HepG2 (cell line): Measurements from ENCODE around the gene SOCS7. TPM values are rescaled to one million over a fixed set of nuclear protein-coding genes. Genes with fewer than 3 reads are reported as not detected.

ENCODE experiments used
- ATAC-seq: fragments of 200-7000 bp; cut with Tn5 transposase; 3 replicates; pipeline ENCODE4 v1.9.1; 2020; ENCODE audit warnings: mild to moderate bottlenecking, moderate library complexity
- BruUV-seq: library from RNA; stranded (reverse); fragments of 400-500 nt; replicated peaks from 2 replicates; lab custom pipeline; 2021; lab: Mats Ljungman, UMichigan
- CTCF ChIA-PET: fragments of 300-600 bp; formaldehyde crosslinking; extraction: SDS; loops from one replicate; lab custom pipeline; 2021; ENCODE audit warnings: low total read pairs, inconsistent platforms, low intra/inter-chr PET ratio; lab: Yijun Ruan, JAX
- POLR2A ChIA-PET: fragments of 350-600 bp; sonication (Branson Sonifier 250); formaldehyde crosslinking; loops from one replicate; lab custom pipeline; 2020; ENCODE audit warnings: antibody characterized with exemption, inconsistent platforms; lab: Yijun Ruan, JAX
- DNase-seq: peaks from one replicate; pipeline ENCODE4 v3.0.0-alpha.2; 2015; ENCODE audit warnings: low spot score
- FAIRE-seq: peaks from 3 replicates; lab custom pipeline; 2011; peaks lifted over from hg19 to GRCh38; lab: Jason Lieb, UNC
- H2AFZ ChIP-seq: one replicate; pipeline ENCODE4 v1.6.1; 2011; ENCODE audit warnings: low read length, inconsistent platforms
- H3K27ac ChIP-seq: fragments of 300-600 bp; 3 replicates; pipeline ENCODE4 v1.8.0; 2011; ENCODE audit warnings: mixed run types, mild to moderate bottlenecking, mixed read lengths, low read length, inconsistent platforms; ENCODE audit not compliant: insufficient read depth; ENCODE audit errors: extremely low read length
- H3K27me3 ChIP-seq, 2 experiments: fragments of 200-600 bp in 1 of 2; 2 replicates in 1 of 2; 3 replicates in 1 of 2; pipeline versions ENCODE4 v1.6.0 to v1.8.0; 2011; ENCODE audit warnings: low read length in 2 of 2, mild to moderate bottlenecking in 2 of 2, moderate library complexity in 2 of 2, inconsistent platforms in 1 of 2; ENCODE audit not compliant: insufficient read depth in 2 of 2, control insufficient read depth in 1 of 2
- H3K36me3 ChIP-seq, 2 experiments: fragments of 200-600 bp in 1 of 2; replicated peaks in 1 of 2; 2 replicates in 1 of 2; 3 replicates in 1 of 2; pipeline versions ENCODE4 v1.5.1 to v1.8.0; 2011; ENCODE audit warnings: low read length in 2 of 2, inconsistent platforms in 1 of 2; ENCODE audit not compliant: insufficient read depth in 2 of 2, control insufficient read depth in 1 of 2
- H3K4me1 ChIP-seq: 2 replicates; pipeline ENCODE4 v1.5.1; 2012; ENCODE audit warnings: low read length, inconsistent platforms; ENCODE audit not compliant: insufficient read depth
- H3K4me2 ChIP-seq: 2 replicates; pipeline ENCODE4 v1.6.0; 2011; ENCODE audit warnings: low read depth, low read length, inconsistent platforms
- H3K4me3 ChIP-seq, 3 experiments: fragments of 200-600 bp in 1 of 3; sonication (generic), shearing (Covaris generic) in 1 of 3; replicated peaks in 1 of 3; 2 replicates each; pipeline ENCODE4 v1.5.1; 2011 to 2016; ENCODE audit warnings: low read length in 3 of 3, inconsistent platforms in 2 of 3, low read depth in 2 of 3, mild to moderate bottlenecking in 2 of 3, control low read depth in 1 of 3, mixed read lengths in 1 of 3; ENCODE audit not compliant: insufficient read depth in 1 of 3
- H3K79me2 ChIP-seq: one replicate; pipeline ENCODE4 v1.6.1; 2011; ENCODE audit warnings: low read length, inconsistent platforms; ENCODE audit not compliant: insufficient read depth
- H3K9ac ChIP-seq: 2 replicates; pipeline ENCODE4 v1.6.0; 2011; ENCODE audit warnings: mild to moderate bottlenecking, low read depth, low read length, inconsistent platforms; ENCODE audit not compliant: insufficient read depth
- H3K9me3 ChIP-seq: 2 replicates; pipeline ENCODE4 v1.5.1; 2012; ENCODE audit warnings: mild to moderate bottlenecking, low read length
- H4K20me1 ChIP-seq: 2 replicates; pipeline ENCODE4 v1.6.0; 2011; ENCODE audit warnings: inconsistent platforms, mild to moderate bottlenecking, low read length, moderate library complexity; ENCODE audit not compliant: insufficient read depth
- ARID4A ChIP-seq: sonication (generic); formaldehyde crosslinking; IDR thresholded peaks from 2 replicates; pipeline ENCODE4 v1.5.0; 2020; ENCODE audit warnings: mild to moderate bottlenecking, missing genetic modification reagents, borderline replicate concordance
- ATF1 ChIP-seq: IDR thresholded peaks from 2 replicates; pipeline ENCODE4 v1.6.1; 2016; ENCODE audit warnings: mild to moderate bottlenecking, control low read depth
- BCLAF1 ChIP-seq: fragments of 450-650 bp; IDR thresholded peaks from 2 replicates; pipeline ENCODE4 v1.6.1; 2017; ENCODE audit warnings: mild to moderate bottlenecking
- CREB1 ChIP-seq, 2 experiments: fragments of 450-650 bp in 1 of 2; IDR thresholded peaks; 2 replicates each; pipeline ENCODE4 v1.6.1; 2016 to 2017; ENCODE audit warnings: control low read depth in 1 of 2, mild to moderate bottlenecking in 1 of 2, missing compliant biosample characterization in 1 of 2, missing genetic modification characterization in 1 of 2
- HOMEZ ChIP-seq: IDR thresholded peaks from 2 replicates; pipeline ENCODE4 v1.6.1; 2016; ENCODE audit warnings: low read depth
- ZNF44 ChIP-seq: sonication (generic); formaldehyde crosslinking; IDR thresholded peaks from 2 replicates; pipeline ENCODE4 v1.5.1; 2020; ENCODE audit warnings: mild to moderate bottlenecking, missing genetic modification reagents
- ZNF577 ChIP-seq: sonication (generic); formaldehyde crosslinking; IDR thresholded peaks from 2 replicates; pipeline ENCODE4 v1.4.0; 2020; ENCODE audit warnings: mild to moderate bottlenecking, low read depth, missing genetic modification reagents, borderline replicate concordance
- ZNF766 ChIP-seq: sonication (generic); formaldehyde crosslinking; IDR thresholded peaks from 2 replicates; pipeline ENCODE4 v1.5.0; 2020; ENCODE audit warnings: missing genetic modification reagents, borderline replicate concordance
- WGBS: methylation state at CpG from one replicate; pipeline ENCODE4 v1.1.6; 2017; ENCODE audit warnings: low lambda C conversion rate; 5-methylcytosine and 5-hydroxymethylcytosine counted together
- in situ Hi-C: cut with HindIII; loops from 2 replicates; pipeline ENCODE4 v1.10.0; 2017; ENCODE audit warnings: low pct_unique_long_range_greater_than_20kb; ENCODE audit not compliant: extremely low pct_ligation_motif_present
- intact Hi-C: fragments of 100-400 bp; cut with micrococcal nuclease; formaldehyde crosslinking; loops from one replicate; pipeline ENCODE4 v1.10.0; 2022; ENCODE audit not compliant: unreplicated experiment
- polyA plus RNA-seq, 8 experiments: library from polyadenylated mRNA; depleted of rRNA in 3 of 8; stranded (reverse) in 7 of 8; unstranded in 1 of 8; fragments of >200 nt; fragmentation: Illumina TruSeq in 4 of 8; extraction: Trizol in 4 of 8; gene quantifications; 2 replicates each; pipeline versions ENCODE4 v1.2.1 to v1.2.3, GENCODE V29; 2011 to 2016; ENCODE audit warnings: low read depth in 4 of 8, missing spikeins in 1 of 8, mixed read lengths in 1 of 8; ENCODE audit not compliant: insufficient read depth in 1 of 8
- total RNA-seq, 5 experiments: library from RNA; depleted of rRNA; stranded (reverse); fragments of >200 nt; fragmentation: Illumina TruSeq; extraction: Trizol; gene quantifications; 2 replicates each; pipeline ENCODE4 v1.2.3, GENCODE V29; 2016; ENCODE audit warnings: low read depth in 1 of 5
- TF ChIP-seq, protein P1 (sequence below): sonication (generic); formaldehyde crosslinking; IDR thresholded peaks from 2 replicates; pipeline ENCODE4 v1.5.0; 2020; ENCODE audit warnings: missing genetic modification reagents

Gene SOCS7
- total and polyA plus RNA-seq, 2 of the 13 experiments (the other 11 are each of a cell fraction or from before 2014, with no cell fraction given) = 19.2 to 24.2 TPM

GRCh38 chr17:38332735-38333134, 18.9 kb upstream of the SOCS7 start:
- Histone ChIP-seq H3K4me2 (no peak overlapping the region), H3K79me2 (no peaks in the 10 kb centered on the region), H3K36me3 (no peaks in the 10 kb centered on the region), H3K9ac (no peak overlapping the region), H3K9me3 (no peaks in the 10 kb centered on the region), H3K4me3 (no peak overlapping the region), H4K20me1 (no peaks in the 10 kb centered on the region), H2AFZ (no peak overlapping the region), H3K27ac (no peak overlapping the region), H3K4me1 (no peaks in the 10 kb centered on the region), H3K27me3 (peaks cover 34 to 85% of the 10 kb centered on the region in 2 experiments)
- intact Hi-C loops = no loop called here
- FAIRE-seq = no peak
- WGBS = 25% methylated on average over 7 of the region's 7 CpGs
- no peak for ATAC-seq
- POLR2A ChIA-PET = no interaction called here
- no TSS peak for BruUV-seq
- TF ChIP-seq BCLAF1 = no peak
- TF ChIP-seq, protein P1, sequence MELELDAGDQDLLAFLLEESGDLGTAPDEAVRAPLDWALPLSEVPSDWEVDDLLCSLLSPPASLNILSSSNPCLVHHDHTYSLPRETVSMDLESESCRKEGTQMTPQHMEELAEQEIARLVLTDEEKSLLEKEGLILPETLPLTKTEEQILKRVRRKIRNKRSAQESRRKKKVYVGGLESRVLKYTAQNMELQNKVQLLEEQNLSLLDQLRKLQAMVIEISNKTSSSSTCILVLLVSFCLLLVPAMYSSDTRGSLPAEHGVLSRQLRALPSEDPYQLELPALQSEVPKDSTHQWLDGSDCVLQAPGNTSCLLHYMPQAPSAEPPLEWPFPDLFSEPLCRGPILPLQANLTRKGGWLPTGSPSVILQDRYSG = no peak
- TF ChIP-seq ZNF766 (CRISPR knock-in tag) = no peak
- no peak for TF ChIP-seq ZNF577 (CRISPR knock-in tag)
- no peak for TF ChIP-seq ZNF44 (CRISPR knock-in tag)
- TF ChIP-seq HOMEZ (CRISPR knock-in tag) = no peak
- TF ChIP-seq ATF1 (CRISPR knock-in tag) = no peak
- TF ChIP-seq ARID4A (CRISPR knock-in tag) = no peak
- TF ChIP-seq CREB1 (IDR thresholded peaks at IDR 0.05) = no peak
- TF ChIP-seq CREB1 (CRISPR knock-in tag; IDR thresholded peaks at IDR 0.05) = no peak
- CTCF ChIA-PET = interaction anchor here (2.2 kb wide), 1 partner anchor 82 kb away, joined by 9 read pairs; no protein-coding TSS in a partner anchor
- in situ Hi-C loops = no loop called here
- no peak for DNase-seq
